NCI-H510A treated with DMSO at 0.1 percent for 48 hours (cell line): Measurements from ENCODE around the gene PIMREG.

Source experiments
- DNase-seq: peaks from one replicate; lab custom pipeline; 2025; lab: John Stamatoyannopoulos, UW

The PIMREG gene

GRCh38 chr17:6461792-6462524 is 17.7 kb downstream of the PIMREG start:
- DNase-seq: no peak

GRCh38 chr17:6462692-6463091 is 18.4 kb downstream of the PIMREG start:
- DNase-seq: no peak

- DNase-seq: no peak
Observed at GRCh38 chr17:6463616-6464445, 19.6 kb downstream of the PIMREG start.

GRCh38 chr17:6464446-6465041 is 20.3 kb downstream of the PIMREG start:
- DNase-seq: no peak

GRCh38 chr17:6465206-6466003 is 21.1 kb downstream of the PIMREG start:
- no peak for DNase-seq

DNA sequence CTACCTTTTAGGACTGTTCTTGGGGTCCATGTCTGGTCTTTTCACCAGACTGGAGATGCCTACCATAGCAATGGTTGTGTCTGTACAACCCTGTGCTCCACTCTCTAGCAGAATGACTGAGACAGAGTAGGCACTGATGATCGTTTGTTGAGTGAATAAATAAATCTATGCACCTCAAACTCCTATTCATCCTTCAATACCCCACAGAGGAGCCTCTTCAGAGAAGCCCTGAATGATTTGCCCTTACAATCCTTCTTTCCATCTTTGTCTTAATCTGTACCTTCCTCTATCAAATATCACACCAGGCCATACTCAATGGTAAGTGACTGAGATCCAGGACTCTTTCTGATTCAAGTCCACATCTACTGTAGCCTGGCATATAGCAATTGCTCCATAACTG is 23.3 kb downstream of the PIMREG start:
- no peak for DNase-seq

DNA sequence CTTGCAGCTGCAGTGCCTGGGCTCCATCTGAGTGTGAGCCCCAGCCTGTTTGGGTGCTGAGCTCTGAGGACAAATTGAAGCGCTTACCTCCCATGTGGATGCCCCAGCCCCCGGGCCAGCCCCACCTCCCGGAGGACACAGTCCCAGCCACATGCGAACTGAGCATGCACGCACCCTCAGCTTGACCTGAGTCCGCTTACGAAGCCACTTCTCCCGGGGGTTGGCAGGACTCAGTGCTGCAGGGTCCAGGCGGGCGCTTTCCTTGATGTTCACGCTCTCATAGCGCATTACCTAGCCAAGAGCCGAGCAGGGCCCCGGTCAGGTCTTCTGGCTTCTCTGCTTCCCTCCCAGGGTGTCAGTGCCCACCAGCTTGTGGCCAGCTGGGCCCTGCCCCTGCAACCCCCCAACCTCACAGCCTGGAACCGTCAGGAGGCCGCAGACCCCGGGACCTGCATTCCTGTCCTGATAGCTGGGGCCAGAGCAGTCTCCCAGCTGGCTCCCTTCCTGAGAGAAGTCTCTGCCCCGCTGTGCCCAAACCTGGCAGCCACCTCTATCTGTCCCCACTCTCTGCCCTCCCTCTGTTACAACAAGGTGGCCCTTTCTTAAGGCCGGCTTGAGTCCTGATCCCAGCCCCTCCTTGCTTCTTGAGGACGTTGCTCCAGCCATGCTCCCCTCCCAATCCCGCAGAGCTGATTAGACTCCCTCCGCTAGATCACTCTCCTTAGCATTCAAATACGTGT is 24.0 kb downstream of the PIMREG start:
- DNase-seq: no peak

GRCh38 chr17:6470146-6470718 is 26.0 kb downstream of the PIMREG start:
- no peak for DNase-seq

- no peak for DNase-seq
Observed at GRCh38 chr17:6470751-6471521, 26.7 kb downstream of the PIMREG start.

DNA sequence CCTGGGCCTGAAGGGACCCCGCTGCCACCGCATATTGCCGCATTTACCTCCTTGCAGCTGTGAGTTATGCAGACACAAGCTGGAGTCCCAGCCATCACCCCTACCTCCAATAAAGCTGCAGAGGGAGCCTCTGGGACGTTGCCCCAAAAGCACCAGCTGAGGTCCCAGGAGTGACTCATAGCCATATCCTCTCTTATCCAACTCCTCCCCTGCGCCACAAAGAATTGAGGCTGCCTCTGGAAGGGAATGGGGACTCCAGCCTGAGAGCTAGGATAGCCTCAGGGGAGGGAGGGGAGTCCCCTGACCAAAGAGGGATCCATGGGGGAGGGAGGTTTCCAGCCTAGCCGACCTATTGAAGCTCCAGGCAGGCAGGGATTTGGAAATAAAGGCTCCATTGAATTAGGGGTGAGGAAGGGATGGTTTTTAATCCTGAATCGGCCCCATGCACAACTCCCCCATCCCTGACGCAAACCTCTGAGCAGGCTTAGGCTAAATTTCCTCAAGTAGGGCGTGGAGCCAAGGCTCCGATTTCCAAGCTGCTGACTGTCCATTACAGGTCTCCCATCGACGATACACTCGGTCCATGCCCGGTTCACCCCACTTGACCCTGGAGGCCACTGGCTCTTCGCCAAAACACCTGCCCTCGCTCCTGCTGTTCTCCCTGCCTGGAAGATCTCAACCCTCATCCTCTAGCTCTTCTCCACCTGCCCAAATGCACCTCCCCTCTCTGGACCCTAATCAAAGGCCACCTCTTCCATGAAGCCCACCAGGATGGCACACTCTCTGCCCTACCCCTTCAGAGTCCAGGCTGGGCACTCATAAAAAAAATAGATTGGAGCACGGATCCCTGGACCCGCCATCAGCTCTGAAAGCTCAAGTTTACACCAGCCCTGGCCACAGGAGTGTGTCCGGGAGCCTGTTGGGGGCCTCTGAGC is 27.5 kb downstream of the PIMREG start:
- DNase-seq: no peak

- DNase-seq: no peak
Observed at GRCh38 chr17:6472517-6472916, 28.3 kb downstream of the PIMREG start.

GRCh38 chr17:6473128-6473767 is 29.0 kb downstream of the PIMREG start:
- DNase-seq: peak; percentile 47

DNA sequence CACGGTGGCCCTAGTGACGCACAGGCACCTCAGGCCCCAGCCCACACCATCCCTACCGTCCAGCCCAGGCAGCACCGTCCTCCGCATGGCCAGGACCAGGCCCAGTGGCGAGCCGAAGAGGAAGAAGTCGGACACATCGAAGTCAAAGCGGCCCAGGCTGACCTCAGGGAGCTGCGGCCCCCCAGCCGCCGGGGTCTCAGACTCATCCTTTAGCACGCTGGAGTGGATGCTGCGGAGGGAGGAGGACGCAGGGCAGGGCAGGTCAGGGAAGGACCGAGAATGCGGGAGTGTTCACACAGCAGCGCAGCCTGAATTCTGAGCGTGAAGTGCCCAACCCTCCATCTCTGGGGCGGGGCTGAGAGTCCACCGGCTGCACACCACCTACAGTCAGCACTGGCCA is 30.1 kb downstream of the PIMREG start:
- no peak for DNase-seq

- DNase-seq: no peak
Observed at GRCh38 chr17:6474906-6475305, 30.7 kb downstream of the PIMREG start.

GRCh38 chr17:6475411-6475810 is 31.2 kb downstream of the PIMREG start:
- no peak for DNase-seq

GRCh38 chr17:6476076-6476809 is 32.0 kb downstream of the PIMREG start:
- DNase-seq: no peak

DNA sequence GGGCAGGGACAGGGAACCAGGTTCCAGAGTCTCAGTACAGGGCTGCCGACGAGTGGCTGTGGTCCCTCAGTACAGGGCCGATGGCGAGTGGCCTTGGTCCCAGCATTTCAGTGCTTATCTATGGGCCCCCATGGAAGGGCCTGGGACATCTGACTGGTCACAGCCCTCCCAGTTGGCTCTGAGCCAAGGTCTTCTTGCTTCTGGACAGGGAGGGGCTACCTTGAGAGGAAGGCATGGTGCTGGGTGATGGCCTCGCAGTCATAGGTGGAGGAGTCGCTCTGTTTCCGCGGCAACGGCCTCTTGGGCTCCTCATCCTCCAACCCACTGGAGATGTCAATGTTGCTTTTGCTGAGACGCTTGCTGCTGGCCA is 32.5 kb downstream of the PIMREG start:
- no peak for DNase-seq

GRCh38 chr17:6477831-6478383 is 33.7 kb downstream of the PIMREG start:
- no peak for DNase-seq
